ENCODE results near the gene PFN1. TPM values are rescaled to one million over a fixed set of nuclear protein-coding genes. Genes with fewer than 3 reads are reported as not detected.

The PFN1 gene
- total and polyA plus RNA-seq, 2 of the 8 experiments (the other 6 are each of a cell fraction or from before 2014, with no cell fraction given), result 1,355 to 1,949 TPM

DNA sequence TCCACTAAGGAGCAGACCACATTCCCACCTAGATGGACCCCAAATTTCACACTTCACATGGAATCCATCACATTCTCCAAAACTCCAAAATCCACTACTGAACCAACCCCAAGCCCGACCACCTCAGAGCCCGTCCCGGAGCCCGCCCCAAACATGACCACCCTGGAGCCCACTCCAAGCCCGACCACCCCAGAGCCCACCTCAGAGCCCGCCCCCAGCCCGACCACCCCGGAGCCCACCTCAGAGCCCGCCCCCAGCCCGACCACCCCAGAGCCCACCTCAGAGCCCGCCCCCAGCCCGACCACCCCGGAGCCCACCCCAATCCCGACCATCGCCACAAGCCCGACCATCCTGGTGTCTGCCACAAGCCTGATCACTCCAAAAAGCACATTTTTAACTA, 14.7 kb downstream of the PFN1 start:
- no peak overlapping the region for H4K5ac ChIP-seq (ENCODE audit: insufficient read length, low read depth, low read length)
- H2BK15ac ChIP-seq (ENCODE audit: low read length), result no peak overlapping the region
- H3K18ac ChIP-seq (ENCODE audit: extremely low read depth, low read length), result no peak overlapping the region
- ChIA-PET CTCF (ENCODE audit: partially characterized antibody) (interaction anchor here (1.0 to 1.3 kb wide), 6 partner anchors 8 to 30 kb away, joined by 3 to 10 read pairs (median 4); no protein-coding TSS in a partner anchor), POLR2A (ENCODE audit: partially characterized antibody) (interaction anchor here (1.0 to 27.4 kb wide), 10 partner anchors 10 to 33 kb away, joined by 3 to 987 read pairs (median 10); partner anchors contain the start of genes C17orf107, CHRNE, ENO3 and PFN1)
- no peak overlapping the region for H3K27ac ChIP-seq (ENCODE audit: low read depth, low read length)
- H4K91ac ChIP-seq (replicated peaks; ENCODE audit: insufficient read length, low read length), result no peak overlapping the region
- H3K9me3 ChIP-seq (ENCODE audit: insufficient read depth in 2 of 2, low read depth in 1 of 2, low read length in 1 of 2), result no peaks in the 10 kb centered on the region
- H3K27me3 ChIP-seq (replicated peaks in 1 of 4; ENCODE audit: control insufficient read depth in 3 of 4, extremely low read depth in 1 of 4, insufficient read depth in 3 of 4, low read length in 3 of 4), result no peaks in the 10 kb centered on the region
- H4K8ac ChIP-seq (ENCODE audit: extremely low read depth, insufficient read depth, low read length), result no peak overlapping the region; the same call in 1 of the 2 replicates
- H3K23me2 ChIP-seq (ENCODE audit: low read depth, low read length), result 0 out of 2 replicates have a peak, but pooled peaks cover 2% of the 10 kb centered on the region
- WGBS, 2 experiments (ENCODE audit: extremely low coverage in 1 of 2, insufficient coverage in 1 of 2, insufficient read length in 1 of 2, insufficient replicate concordance in 2 of 2, low coverage in 1 of 2, low lambda C conversion rate in 2 of 2, missing lambda C conversion rate in 1 of 2), result 97% methylated on average over 5 of the region's 16 CpGs; no CpG with 5 or more reads in 1 of the 2 experiments
- H3K4ac ChIP-seq (replicated peaks; ENCODE audit: insufficient read length, low read depth, low read length), result no peak overlapping the region
- no peak overlapping the region for H3K56ac ChIP-seq (replicated peaks; ENCODE audit: insufficient read length, low read depth, low read length)
- no peak overlapping the region for H2BK5ac ChIP-seq (ENCODE audit: low read depth, low read length)
- H3K9ac ChIP-seq (replicated peaks in 1 of 4; ENCODE audit: extremely low read depth in 1 of 4, low read depth in 3 of 4, low read length in 3 of 4), result no peak overlapping the region
- DNase-seq (ENCODE audit: low read depth in 1 of 2, low spot score in 2 of 2) (no peak), FAIRE-seq (no peak)
- H2BK20ac ChIP-seq (ENCODE audit: low read length), result no peak overlapping the region
- H3K36me3 ChIP-seq (ENCODE audit: control insufficient read depth in 2 of 4, insufficient read depth in 4 of 4, low read length in 3 of 4), result peaks cover 9 to 16% (median 13%) of the 10 kb centered on the region in 4 experiments
- no peak for TF ChIP-seq SP2 (IDR thresholded peaks at IDR 0.05; ENCODE audit: low read length)
- no peak for TF ChIP-seq CBX5 (IDR thresholded peaks at IDR 0.05; ENCODE audit: low read depth, low read length)
- TF ChIP-seq RAD21 (IDR thresholded peaks at IDR 0.05 in 1 of 2, conservative IDR thresholded peaks at IDR 0.05 in 1 of 2; ENCODE audit: low read depth in 2 of 2, low read length in 2 of 2), result no peak
- no peak for TF ChIP-seq ZNF274 (IDR thresholded peaks at IDR 0.05; ENCODE audit: borderline replicate concordance, extremely low read depth, low read length)
- no peak overlapping the region for H3K23ac ChIP-seq (ENCODE audit: insufficient read length)
- H4K20me1 ChIP-seq (replicated peaks in 1 of 2; ENCODE audit: control insufficient read depth in 1 of 2, insufficient read depth in 2 of 2, low read length in 2 of 2), result peaks cover 0 to 1% of the 10 kb centered on the region in 2 experiments
- peaks cover 0 to 6% of the 10 kb centered on the region in 2 experiments; a peak in 3 of 4 replicates for H3K79me2 ChIP-seq (ENCODE audit: control insufficient read depth in 1 of 2, insufficient read depth in 2 of 2, low read length in 2 of 2)
- no peak overlapping the region for H3K4me3 ChIP-seq (ENCODE audit: extremely low read depth in 1 of 4, insufficient read depth in 2 of 4, low read depth in 3 of 4, low read length in 4 of 4)
- H3K4me2 ChIP-seq (ENCODE audit: insufficient read depth in 1 of 2, low read depth in 2 of 2, low read length in 2 of 2), result no peak overlapping the region
- no peak overlapping the region for H2AK5ac ChIP-seq (ENCODE audit: low read depth, low read length)
- H2BK12ac ChIP-seq (ENCODE audit: low read depth, low read length), result no peak overlapping the region
- no peak overlapping the region for H2AFZ ChIP-seq (ENCODE audit: low read length)
- H3K79me1 ChIP-seq (ENCODE audit: low read depth, low read length), result peaks cover 3% of the 10 kb centered on the region
- peaks cover 0 to 5% (median 3%) of the 10 kb centered on the region in 4 experiments; a peak in 6 of 7 replicates for H3K4me1 ChIP-seq (replicated peaks in 1 of 4; ENCODE audit: control insufficient read depth in 3 of 4, insufficient read depth in 4 of 4, low read length in 3 of 4)
- no peak overlapping the region for H3K14ac ChIP-seq (ENCODE audit: insufficient read length)
- no peak overlapping the region for H2BK120ac ChIP-seq (replicated peaks; ENCODE audit: low read depth, low read length)

All from H1 (cell line).